HG03432 (cell line): ENCODE measurements around the gene OR10X1.

ENCODE experiments used
- ATAC-seq: cut with Tn5 transposase; IDR thresholded peaks from one replicate; pipeline ENCODE4 v1.9.1; 2021; ENCODE audit warnings: mild to moderate bottlenecking, moderate library complexity; ENCODE audit not compliant: unreplicated experiment

OR10X1 gene

GRCh38 chr1:158579733-158580132, at the start of gene OR10X1:
Gene OR10X1, minus strand, starts transcription at chr1:158579899. Its CDS starts 0 bp downstream, at chr1:158579899.
- ATAC-seq, result no peak

- ATAC-seq, result no peak
These were observed 34.1 kb upstream of the OR10X1 start for GRCh38 chr1:158613764-158614163.

- peak; percentile 56 for ATAC-seq
These were observed 32.2 kb upstream of the OR10X1 start for GRCh38 chr1:158611916-158612315.

GRCh38 chr1:158607296-158607695, 27.6 kb upstream of the OR10X1 start:
- ATAC-seq, result no peak

GRCh38 chr1:158604968-158605367, 25.3 kb upstream of the OR10X1 start, which contains the start of gene OR10Z1:
Gene OR10Z1, plus strand, starts transcription at chr1:158605268. Its CDS starts 1,171 bp downstream, at chr1:158606439.
- ATAC-seq, result no peak

- ATAC-seq, result no peak
These were observed 21.0 kb upstream of the OR10X1 start for GRCh38 chr1:158600735-158601134.

- ATAC-seq, result no peak
These were observed 7.2 kb upstream of the OR10X1 start for GRCh38 chr1:158586942-158587341.

GRCh38 chr1:158583962-158584361, 4.3 kb upstream of the OR10X1 start:
- no peak for ATAC-seq

GRCh38 chr1:158577561-158577960, 2.1 kb downstream of the OR10X1 start:
- no peak for ATAC-seq

- ATAC-seq, result no peak
These were observed 7.5 kb downstream of the OR10X1 start for GRCh38 chr1:158572226-158572625.

GRCh38 chr1:158570480-158570879, 9.2 kb downstream of the OR10X1 start, which contains the start of gene OR6P1:
Gene OR6P1, minus strand, starts transcription at chr1:158570580. Its CDS starts 6,976 bp downstream, at chr1:158563604.
- ATAC-seq, result no peak

GRCh38 chr1:158564608-158565007, 15.1 kb downstream of the OR10X1 start:
- ATAC-seq, result no peak

- no peak for ATAC-seq
These were observed 15.8 kb downstream of the OR10X1 start for GRCh38 chr1:158563853-158564252.

GRCh38 chr1:158559696-158560095, 20.0 kb downstream of the OR10X1 start:
- ATAC-seq, result no peak

GRCh38 chr1:158554352-158554751, 25.3 kb downstream of the OR10X1 start, which contains the start of gene OR6Y1:
Gene OR6Y1, minus strand, starts transcription at chr1:158554405. Its CDS starts 6,300 bp downstream, at chr1:158548105.
- ATAC-seq, result no peak

- no peak for ATAC-seq
These were observed 27.4 kb downstream of the OR10X1 start for GRCh38 chr1:158552296-158552695.

- no peak for ATAC-seq
These were observed 32.2 kb downstream of the OR10X1 start for GRCh38 chr1:158547533-158547932.

- no peak for ATAC-seq
These were observed 42.1 kb downstream of the OR10X1 start for GRCh38 chr1:158537609-158538008.

- no peak for ATAC-seq
These were observed 45.2 kb downstream of the OR10X1 start for GRCh38 chr1:158534496-158534895.
